Activated naive CD4-positive, alpha-beta T cell treated with anti-CD3 and anti-CD28 coated beads, Interleukin-2, amount 50 U/mL, for 24 hours (primary cell): ENCODE data around the gene PFKFB4.

ENCODE experiments used
- H3K27ac Mint-ChIP-seq: one replicate; pipeline ENCODE4 v1.8.0; 2021; ENCODE audit warnings: mild to moderate bottlenecking, mixed read lengths
- H3K27me3 Mint-ChIP-seq: one replicate; pipeline ENCODE4 v1.8.0; 2021; ENCODE audit warnings: mixed read lengths
- H3K36me3 Mint-ChIP-seq: one replicate; pipeline ENCODE4 v1.8.0; 2021; ENCODE audit warnings: mixed read lengths
- H3K4me1 Mint-ChIP-seq: one replicate; pipeline ENCODE4 v1.8.0; 2021; ENCODE audit warnings: mixed read lengths
- H3K4me3 Mint-ChIP-seq: one replicate; pipeline ENCODE4 v1.8.0; 2021; ENCODE audit warnings: mild to moderate bottlenecking, mixed read lengths
- H3K9me3 Mint-ChIP-seq: one replicate; pipeline ENCODE4 v1.8.0; 2021; ENCODE audit warnings: mixed read lengths

Gene PFKFB4

GRCh38 chr3:48567500-48567899 lies 10.9 kb upstream of the PFKFB4 start:
- Mint-ChIP-seq H3K4me3 (no peak overlapping the region), H3K9me3 (no peaks in the 10 kb centered on the region), H3K27me3 (no peaks in the 10 kb centered on the region), H3K27ac (no peak overlapping the region), H3K4me1 (no peaks in the 10 kb centered on the region), H3K36me3 (no peaks in the 10 kb centered on the region)

- H3K4me1 Mint-ChIP-seq = no peaks in the 10 kb centered on the region
- H3K27ac Mint-ChIP-seq = no peak overlapping the region
- no peaks in the 10 kb centered on the region for H3K36me3 Mint-ChIP-seq
- H3K27me3 Mint-ChIP-seq = no peaks in the 10 kb centered on the region
- H3K9me3 Mint-ChIP-seq = no peaks in the 10 kb centered on the region
- H3K4me3 Mint-ChIP-seq = no peak overlapping the region
These were observed 10.5 kb upstream of the PFKFB4 start for GRCh38 chr3:48567090-48567489.

- no peaks in the 10 kb centered on the region for H3K36me3 Mint-ChIP-seq
- H3K9me3 Mint-ChIP-seq = no peaks in the 10 kb centered on the region
- no peaks in the 10 kb centered on the region for H3K27me3 Mint-ChIP-seq
- H3K4me1 Mint-ChIP-seq = no peaks in the 10 kb centered on the region
- peak overlapping the region; percentile 43 for H3K27ac Mint-ChIP-seq
- H3K4me3 Mint-ChIP-seq = no peak overlapping the region
These were observed 9.8 kb upstream of the PFKFB4 start for GRCh38 chr3:48566401-48566760.

- Mint-ChIP-seq H3K36me3 (no peaks in the 10 kb centered on the region), H3K4me1 (no peaks in the 10 kb centered on the region), H3K4me3 (no peak overlapping the region), H3K27me3 (no peaks in the 10 kb centered on the region), H3K9me3 (no peaks in the 10 kb centered on the region), H3K27ac (no peak overlapping the region)
These were observed 9.2 kb upstream of the PFKFB4 start for GRCh38 chr3:48565591-48566400.

GRCh38 chr3:48565186-48565585 lies 8.6 kb upstream of the PFKFB4 start:
- no peaks in the 10 kb centered on the region for H3K9me3 Mint-ChIP-seq
- H3K36me3 Mint-ChIP-seq = no peaks in the 10 kb centered on the region
- no peak overlapping the region for H3K27ac Mint-ChIP-seq
- H3K27me3 Mint-ChIP-seq = no peaks in the 10 kb centered on the region
- no peaks in the 10 kb centered on the region for H3K4me1 Mint-ChIP-seq
- no peak overlapping the region for H3K4me3 Mint-ChIP-seq

- Mint-ChIP-seq H3K4me1 (no peaks in the 10 kb centered on the region), H3K9me3 (no peaks in the 10 kb centered on the region), H3K4me3 (no peak overlapping the region)
These were observed 8.1 kb upstream of the PFKFB4 start for GRCh38 chr3:48564667-48565066.

GRCh38 chr3:48564022-48564421 lies 7.4 kb upstream of the PFKFB4 start:
- Mint-ChIP-seq H3K4me3 (no peak overlapping the region), H3K27ac (no peak overlapping the region), H3K27me3 (no peaks in the 10 kb centered on the region), H3K9me3 (no peaks in the 10 kb centered on the region), H3K36me3 (no peaks in the 10 kb centered on the region), H3K4me1 (no peaks in the 10 kb centered on the region)

More at GRCh38 chr3:48564667-48565066, 8.1 kb upstream of the PFKFB4 start:
- no peaks in the 10 kb centered on the region for H3K36me3 Mint-ChIP-seq
- H3K27ac Mint-ChIP-seq = no peak overlapping the region
- H3K27me3 Mint-ChIP-seq = no peaks in the 10 kb centered on the region

GRCh38 chr3:48563382-48563918 lies 6.8 kb upstream of the PFKFB4 start, which contains the start of gene UCN2:
TSS of gene UCN2 (minus strand) at chr3:48563781. CDS start at chr3:48563124, 657 bp downstream.
- Mint-ChIP-seq H3K9me3 (no peaks in the 10 kb centered on the region), H3K4me1 (peaks cover 4% of the 10 kb centered on the region), H3K36me3 (no peaks in the 10 kb centered on the region), H3K27ac (peak within 1 kb of the TSS; percentile 17), H3K4me3 (no peak within 1 kb of the TSS), H3K27me3 (no peaks in the 10 kb centered on the region)

- Mint-ChIP-seq H3K4me1 (peaks cover 8% of the 10 kb centered on the region), H3K4me3 (no peak overlapping the region), H3K9me3 (no peaks in the 10 kb centered on the region)
These were observed 5.9 kb upstream of the PFKFB4 start for GRCh38 chr3:48562367-48563095.

GRCh38 chr3:48561045-48561736 lies 4.6 kb upstream of the PFKFB4 start:
- Mint-ChIP-seq H3K4me1 (peaks cover 12% of the 10 kb centered on the region), H3K4me3 (no peak overlapping the region), H3K9me3 (no peaks in the 10 kb centered on the region), H3K36me3 (no peaks in the 10 kb centered on the region), H3K27ac (no peak overlapping the region), H3K27me3 (no peaks in the 10 kb centered on the region)

More at GRCh38 chr3:48562367-48563095, 5.9 kb upstream of the PFKFB4 start:
- Mint-ChIP-seq H3K27me3 (no peaks in the 10 kb centered on the region), H3K27ac (peak overlapping the region; percentile 17), H3K36me3 (no peaks in the 10 kb centered on the region)

GRCh38 chr3:48560648-48561018 lies 4.0 kb upstream of the PFKFB4 start:
- H3K4me3 Mint-ChIP-seq = no peak overlapping the region
- no peaks in the 10 kb centered on the region for H3K9me3 Mint-ChIP-seq
- H3K36me3 Mint-ChIP-seq = no peaks in the 10 kb centered on the region
- H3K27me3 Mint-ChIP-seq = no peaks in the 10 kb centered on the region
- peaks cover 12% of the 10 kb centered on the region for H3K4me1 Mint-ChIP-seq
- no peak overlapping the region for H3K27ac Mint-ChIP-seq

- peaks cover 17% of the 10 kb centered on the region for H3K4me1 Mint-ChIP-seq
- no peak overlapping the region for H3K4me3 Mint-ChIP-seq
- H3K9me3 Mint-ChIP-seq = no peaks in the 10 kb centered on the region
- H3K27me3 Mint-ChIP-seq = no peaks in the 10 kb centered on the region
- peak overlapping the region; percentile 5 for H3K27ac Mint-ChIP-seq
- no peaks in the 10 kb centered on the region for H3K36me3 Mint-ChIP-seq
These were observed 2.0 kb upstream of the PFKFB4 start for GRCh38 chr3:48558493-48559134.

- Mint-ChIP-seq H3K9me3 (no peaks in the 10 kb centered on the region), H3K27ac (no peak overlapping the region), H3K27me3 (no peaks in the 10 kb centered on the region), H3K4me1 (peaks cover 17% of the 10 kb centered on the region), H3K36me3 (no peaks in the 10 kb centered on the region), H3K4me3 (peak overlapping the region; percentile 87)
These were observed 431 bp downstream of the PFKFB4 start for GRCh38 chr3:48555949-48556795.

- peaks cover 17% of the 10 kb centered on the region for H3K4me1 Mint-ChIP-seq
- H3K27ac Mint-ChIP-seq = no peak overlapping the region
- peak overlapping the region; percentile 87 for H3K4me3 Mint-ChIP-seq
- no peaks in the 10 kb centered on the region for H3K36me3 Mint-ChIP-seq
- no peaks in the 10 kb centered on the region for H3K27me3 Mint-ChIP-seq
- H3K9me3 Mint-ChIP-seq = no peaks in the 10 kb centered on the region
These were observed 1.2 kb downstream of the PFKFB4 start for GRCh38 chr3:48555231-48555948.
